Measurements from ENCODE around the gene UBL4A.
A peak's percentile ranks its signal among the peaks of the same experiment; 100 is the strongest.

UBL4A gene

GRCh38 chrX:154482786-154483185 is 3.6 kb downstream of the UBL4A start:
- DNase-seq (ENCODE audit: low read depth in 2 of 2): no peak

- DNase-seq (ENCODE audit: low read depth in 2 of 2): no peak
Observed at GRCh38 chrX:154481911-154482601, 4.4 kb downstream of the UBL4A start.

- DNase-seq (ENCODE audit: low read depth in 2 of 2): no peak
Observed at GRCh38 chrX:154481195-154481594, 5.2 kb downstream of the UBL4A start.

GRCh38 chrX:154478728-154479622 is 7.4 kb downstream of the UBL4A start, which contains the start of gene LAGE3:
Gene LAGE3 (minus strand): TSS chrX:154479281. CDS start chrX:154478915, 366 bp downstream.
- DNase-seq (ENCODE audit: low read depth in 2 of 2): peak; percentile 82

- DNase-seq (ENCODE audit: low read depth in 2 of 2): no peak
Observed at GRCh38 chrX:154477891-154478477, 8.4 kb downstream of the UBL4A start.

GRCh38 chrX:154476821-154477220 is 9.6 kb downstream of the UBL4A start:
- DNase-seq (ENCODE audit: low read depth in 2 of 2): no peak

GRCh38 chrX:154473683-154474082 is 12.7 kb downstream of the UBL4A start:
- no peak for DNase-seq (ENCODE audit: low read depth in 2 of 2)

GRCh38 chrX:154472685-154473632 is 13.5 kb downstream of the UBL4A start:
- no peak for DNase-seq (ENCODE audit: low read depth in 2 of 2)

GRCh38 chrX:154471839-154472684 is 14.4 kb downstream of the UBL4A start:
- no peak for DNase-seq (ENCODE audit: low read depth in 2 of 2)

GRCh38 chrX:154470914-154471568 is 15.4 kb downstream of the UBL4A start:
- no peak for DNase-seq (ENCODE audit: low read depth in 2 of 2)

- DNase-seq (ENCODE audit: low read depth in 2 of 2): no peak
Observed at GRCh38 chrX:154470434-154470833, 16.0 kb downstream of the UBL4A start.

- DNase-seq (ENCODE audit: low read depth in 2 of 2): no peak
Observed at GRCh38 chrX:154469880-154470279, 16.5 kb downstream of the UBL4A start.

GRCh38 chrX:154469114-154469513 is 17.3 kb downstream of the UBL4A start:
- DNase-seq (ENCODE audit: low read depth in 2 of 2): no peak

- DNase-seq (ENCODE audit: low read depth in 2 of 2): no peak
Observed at GRCh38 chrX:154468217-154468616, 18.2 kb downstream of the UBL4A start.

- DNase-seq (ENCODE audit: low read depth in 2 of 2): no peak
Observed at GRCh38 chrX:154467556-154467955, 18.9 kb downstream of the UBL4A start.

GRCh38 chrX:154466907-154467306 is 19.5 kb downstream of the UBL4A start:
- no peak for DNase-seq (ENCODE audit: low read depth in 2 of 2)

- no peak for DNase-seq (ENCODE audit: low read depth in 2 of 2)
Observed at GRCh38 chrX:154466036-154466435, 20.4 kb downstream of the UBL4A start.

GRCh38 chrX:154465601-154466000 is 20.8 kb downstream of the UBL4A start:
- no peak for DNase-seq (ENCODE audit: low read depth in 2 of 2)

- DNase-seq (ENCODE audit: low read depth in 2 of 2): no peak
Observed at GRCh38 chrX:154464806-154465365, 21.5 kb downstream of the UBL4A start.
